ENCODE results near the gene EDN2. TPM values are rescaled to one million over a fixed set of nuclear protein-coding genes. Genes with fewer than 3 reads are reported as not detected.

The EDN2 gene
- total RNA-seq, 1 donor from 2014 or later = 0.80 TPM

DNA sequence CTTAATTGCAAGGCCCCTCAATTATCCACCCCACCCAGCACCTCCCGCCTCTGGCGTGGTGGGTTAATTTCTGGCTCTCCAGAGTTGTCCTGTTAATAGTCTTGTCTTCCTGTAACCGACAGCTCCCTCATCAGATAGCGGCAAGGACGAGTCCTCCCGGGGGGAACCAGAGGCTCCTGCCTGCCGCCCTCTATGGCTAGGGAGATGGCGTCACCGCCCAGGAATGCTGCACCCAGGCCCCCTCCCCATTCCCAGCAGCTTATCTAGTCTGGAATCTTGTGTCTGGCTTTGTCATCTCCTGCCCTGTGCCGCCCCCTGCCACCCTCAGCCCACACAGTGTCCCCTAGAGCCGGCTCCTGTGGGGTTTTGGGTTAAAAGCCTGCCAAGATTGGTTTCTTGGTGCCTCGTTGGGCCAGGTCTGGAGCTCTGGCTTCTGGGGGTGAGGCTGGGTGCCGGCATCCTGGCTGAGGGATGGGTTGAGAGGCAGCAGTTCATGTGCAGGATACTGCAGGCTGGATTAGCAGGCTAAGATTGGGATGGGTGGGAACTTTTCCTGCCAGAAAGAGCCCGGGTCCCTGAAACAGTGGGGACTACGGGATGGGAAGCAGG, 48.8 kb downstream of the EDN2 start:
- H3K4me1 Mint-ChIP-seq (ENCODE audit: low read depth) = peaks cover 51% of the 10 kb centered on the region
- no peak for TF ChIP-seq CTCF (IDR thresholded peaks at IDR 0.05)
- no peak overlapping the region for H3K4me3 Mint-ChIP-seq (ENCODE audit: unreplicated experiment)
- no peak for DNase-seq (ENCODE audit: low spot score)
- no peaks in the 10 kb centered on the region for H3K9me3 Mint-ChIP-seq (ENCODE audit: low read depth)
- H3K36me3 Mint-ChIP-seq (ENCODE audit: low read depth) = no peaks in the 10 kb centered on the region
- H3K27me3 Mint-ChIP-seq (ENCODE audit: low read depth) = no peaks in the 10 kb centered on the region
- peak overlapping the region; percentile 18 for H3K27ac Mint-ChIP-seq (ENCODE audit: unreplicated experiment)

GRCh38 chr1:41434748-41435449, 49.6 kb downstream of the EDN2 start:
- DNase-seq (ENCODE audit: low spot score) = no peak
- Mint-ChIP-seq H3K36me3 (ENCODE audit: low read depth) (no peaks in the 10 kb centered on the region), H3K4me1 (ENCODE audit: low read depth) (peaks cover 51% of the 10 kb centered on the region)

DNA sequence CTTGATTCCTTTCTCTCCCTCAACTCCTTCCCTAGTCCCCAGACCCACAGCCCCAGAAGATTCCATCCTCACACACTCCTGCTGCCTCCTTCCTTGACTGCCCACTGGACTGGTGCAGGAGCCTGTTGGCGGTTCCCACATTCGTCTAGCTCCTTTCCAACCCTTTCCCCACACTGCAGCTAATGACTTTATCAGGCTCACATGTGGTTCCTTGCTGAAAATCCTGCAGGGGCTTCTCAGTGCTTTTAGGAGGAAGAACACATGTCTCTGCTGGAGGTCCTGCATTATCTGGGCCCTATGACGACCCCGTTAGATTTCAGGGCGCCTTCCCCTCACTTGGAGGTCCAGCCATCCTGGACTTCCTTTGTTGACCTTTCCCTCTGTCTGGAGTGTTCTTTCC, 50.2 kb downstream of the EDN2 start:
- Mint-ChIP-seq H3K27me3 (ENCODE audit: low read depth) (no peaks in the 10 kb centered on the region), H3K4me1 (ENCODE audit: low read depth) (peaks cover 51% of the 10 kb centered on the region)
- TF ChIP-seq CTCF (IDR thresholded peaks at IDR 0.05) = no peak

More at GRCh38 chr1:41434748-41435449, 49.6 kb downstream of the EDN2 start:
- Mint-ChIP-seq H3K27ac (ENCODE audit: unreplicated experiment) (no peak overlapping the region), H3K9me3 (ENCODE audit: low read depth) (no peaks in the 10 kb centered on the region), H3K4me3 (ENCODE audit: unreplicated experiment) (no peak overlapping the region), H3K27me3 (ENCODE audit: low read depth) (no peaks in the 10 kb centered on the region)
- no peak for TF ChIP-seq CTCF (IDR thresholded peaks at IDR 0.05)

GRCh38 chr1:41433501-41433900, 51.0 kb downstream of the EDN2 start:
- Mint-ChIP-seq H3K27ac (ENCODE audit: unreplicated experiment) (peak overlapping the region; percentile 27), H3K4me3 (ENCODE audit: unreplicated experiment) (no peak overlapping the region), H3K27me3 (ENCODE audit: low read depth) (peaks cover 1% of the 10 kb centered on the region), H3K9me3 (ENCODE audit: low read depth) (no peaks in the 10 kb centered on the region), H3K36me3 (ENCODE audit: low read depth) (no peaks in the 10 kb centered on the region), H3K4me1 (ENCODE audit: low read depth) (peaks cover 52% of the 10 kb centered on the region)
- DNase-seq (ENCODE audit: low spot score) = no peak
- TF ChIP-seq CTCF (IDR thresholded peaks at IDR 0.05) = no peak

More for the DNA sequence above, 50.2 kb downstream of the EDN2 start:
- no peak overlapping the region for H3K27ac Mint-ChIP-seq (ENCODE audit: unreplicated experiment)
- H3K9me3 Mint-ChIP-seq (ENCODE audit: low read depth) = no peaks in the 10 kb centered on the region
- H3K4me3 Mint-ChIP-seq (ENCODE audit: unreplicated experiment) = no peak overlapping the region
- DNase-seq (ENCODE audit: low spot score) = no peak
- no peaks in the 10 kb centered on the region for H3K36me3 Mint-ChIP-seq (ENCODE audit: low read depth)

GRCh38 chr1:41432481-41433280, 51.8 kb downstream of the EDN2 start:
- Mint-ChIP-seq H3K9me3 (ENCODE audit: low read depth) (no peaks in the 10 kb centered on the region), H3K36me3 (ENCODE audit: low read depth) (no peaks in the 10 kb centered on the region), H3K27ac (ENCODE audit: unreplicated experiment) (peak overlapping the region; percentile 72), H3K4me1 (ENCODE audit: low read depth) (peaks cover 58% of the 10 kb centered on the region), H3K27me3 (ENCODE audit: low read depth) (peaks cover 3% of the 10 kb centered on the region), H3K4me3 (ENCODE audit: unreplicated experiment) (no peak overlapping the region)
- DNase-seq (ENCODE audit: low spot score) = no peak
- peak; percentile 100 for TF ChIP-seq CTCF (IDR thresholded peaks at IDR 0.05)

Measured in chondrocyte (in vitro differentiated cells).